Loucy (cell line): Measurements from ENCODE around the gene CDH12.

Source experiments
- H2AFZ ChIP-seq: fragments of 200-600 bp; sonication (generic); 2 replicates; pipeline ENCODE4 v1.6.0; 2016; ENCODE audit warnings: antibody characterized with exemption, mild to moderate bottlenecking, low read length, moderate library complexity
- H3F3A ChIP-seq: fragments of 200-600 bp; 2 replicates; pipeline ENCODE4 v1.6.0; 2016; ENCODE audit warnings: antibody characterized with exemption, low read depth, mild to moderate bottlenecking
- H3K27me3 ChIP-seq: fragments of 200-600 bp; sonication (generic); 2 replicates; pipeline ENCODE4 v1.6.1; 2014; ENCODE audit warnings: low read length, mild to moderate bottlenecking; ENCODE audit not compliant: insufficient read depth, poor library complexity, severe bottlenecking
- H3K36me3 ChIP-seq: fragments of 200-600 bp; sonication (generic); 2 replicates; pipeline ENCODE4 v1.6.1; 2016; ENCODE audit warnings: low read length; ENCODE audit not compliant: insufficient read depth
- H3K4me1 ChIP-seq: fragments of 200-600 bp; sonication (generic); 2 replicates; pipeline ENCODE4 v1.5.1; 2014; ENCODE audit warnings: low read length, mild to moderate bottlenecking; ENCODE audit not compliant: insufficient read depth, poor library complexity, severe bottlenecking
- H3K4me2 ChIP-seq: fragments of 200-600 bp; sonication (generic); 2 replicates; pipeline ENCODE4 v1.6.0; 2014; ENCODE audit warnings: antibody characterized with exemption, low read length, low read depth, mild to moderate bottlenecking; ENCODE audit not compliant: poor library complexity, severe bottlenecking
- H3K4me3 ChIP-seq: fragments of 200-600 bp; sonication (generic); 2 replicates; pipeline ENCODE4 v1.5.1; 2014; ENCODE audit warnings: low read length, mild to moderate bottlenecking, mixed read lengths; ENCODE audit not compliant: poor library complexity, severe bottlenecking
- H3K79me2 ChIP-seq: fragments of 200-600 bp; sonication (generic); 2 replicates; pipeline ENCODE4 v1.6.1; 2014; ENCODE audit warnings: low read length; ENCODE audit not compliant: insufficient read depth
- H3K9ac ChIP-seq: fragments of 200-600 bp; sonication (generic); 2 replicates; pipeline ENCODE4 v1.6.0; 2014; ENCODE audit warnings: mild to moderate bottlenecking, low read depth, low read length, moderate library complexity; ENCODE audit not compliant: poor library complexity, severe bottlenecking
- H3K9me2 ChIP-seq: fragments of 200-600 bp; sonication (generic); replicated peaks from 2 replicates; pipeline ENCODE4 v1.6.1; 2016; ENCODE audit warnings: low read depth, low read length, mixed read lengths
- H3K9me3 ChIP-seq: fragments of 200-600 bp; sonication (generic); 2 replicates; pipeline ENCODE4 v1.6.1; 2014; ENCODE audit warnings: mild to moderate bottlenecking, antibody characterized with exemption, low read length, low read depth; ENCODE audit not compliant: insufficient read depth
- H4K20me1 ChIP-seq: fragments of 200-600 bp; sonication (generic); 2 replicates; pipeline ENCODE4 v1.6.0; 2014; ENCODE audit warnings: antibody characterized with exemption, low read length, mild to moderate bottlenecking; ENCODE audit not compliant: insufficient read depth, poor library complexity, severe bottlenecking
- EZH2phosphoT487 ChIP-seq: fragments of 200-600 bp; IDR thresholded peaks from 2 replicates; pipeline ENCODE4 v1.6.1; 2018; ENCODE audit warnings: antibody characterized with exemption, mild to moderate bottlenecking, moderate library complexity, borderline replicate concordance
- TF ChIP-seq, protein P1 (sequence below): fragments of 200-600 bp; sonication (generic); conservative IDR thresholded peaks from 2 replicates; pipeline ENCODE4 v1.5.1; 2014; ENCODE audit warnings: mild to moderate bottlenecking, antibody characterized with exemption, low read length

CDH12 gene

GRCh38 chr5:21773456-21773855 is 1079.7 kb downstream of the CDH12 start:
- Histone ChIP-seq H4K20me1 (no peaks in the 10 kb centered on the region), H3K9me3 (no peaks in the 10 kb centered on the region), H3K27me3 (no peaks in the 10 kb centered on the region), H3K4me3 (no peak overlapping the region), H3K9ac (no peak overlapping the region), H3K4me1 (no peaks in the 10 kb centered on the region), H3K36me3 (no peaks in the 10 kb centered on the region), H3F3A (no peaks in the 10 kb centered on the region), H2AFZ (no peak overlapping the region), H3K79me2 (no peaks in the 10 kb centered on the region), H3K9me2 (no peaks in the 10 kb centered on the region), H3K4me2 (no peak overlapping the region)
- no peak for TF ChIP-seq EZH2phosphoT487

DNA sequence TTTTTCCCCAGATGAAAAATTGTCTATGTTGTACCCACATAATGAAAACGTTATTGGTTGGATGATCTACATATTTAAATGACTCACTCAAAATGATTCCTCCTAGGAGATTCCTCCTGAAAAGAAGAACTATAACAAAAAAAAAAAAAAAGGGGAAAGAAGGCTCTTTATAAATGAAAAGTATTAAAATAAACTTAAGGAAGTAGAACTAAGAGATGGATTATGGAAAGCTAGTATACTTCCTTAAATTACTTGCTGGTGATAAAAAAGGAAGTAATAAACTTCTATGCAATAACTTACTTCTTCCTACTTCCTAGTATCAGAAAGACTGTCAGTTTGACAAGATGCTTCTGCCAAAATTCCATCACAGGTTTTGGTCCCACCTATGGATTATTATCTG is 1087.7 kb downstream of the CDH12 start:
- Histone ChIP-seq H3K4me2 (no peak overlapping the region), H3K9ac (no peak overlapping the region), H3K4me1 (no peaks in the 10 kb centered on the region), H3F3A (no peaks in the 10 kb centered on the region), H3K27me3 (no peaks in the 10 kb centered on the region), H3K36me3 (no peaks in the 10 kb centered on the region), H3K9me2 (no peaks in the 10 kb centered on the region), H4K20me1 (no peaks in the 10 kb centered on the region), H2AFZ (no peak overlapping the region), H3K9me3 (no peaks in the 10 kb centered on the region), H3K4me3 (no peak overlapping the region), H3K79me2 (no peaks in the 10 kb centered on the region)
- TF ChIP-seq EZH2phosphoT487, result no peak
- TF ChIP-seq, protein P1, sequence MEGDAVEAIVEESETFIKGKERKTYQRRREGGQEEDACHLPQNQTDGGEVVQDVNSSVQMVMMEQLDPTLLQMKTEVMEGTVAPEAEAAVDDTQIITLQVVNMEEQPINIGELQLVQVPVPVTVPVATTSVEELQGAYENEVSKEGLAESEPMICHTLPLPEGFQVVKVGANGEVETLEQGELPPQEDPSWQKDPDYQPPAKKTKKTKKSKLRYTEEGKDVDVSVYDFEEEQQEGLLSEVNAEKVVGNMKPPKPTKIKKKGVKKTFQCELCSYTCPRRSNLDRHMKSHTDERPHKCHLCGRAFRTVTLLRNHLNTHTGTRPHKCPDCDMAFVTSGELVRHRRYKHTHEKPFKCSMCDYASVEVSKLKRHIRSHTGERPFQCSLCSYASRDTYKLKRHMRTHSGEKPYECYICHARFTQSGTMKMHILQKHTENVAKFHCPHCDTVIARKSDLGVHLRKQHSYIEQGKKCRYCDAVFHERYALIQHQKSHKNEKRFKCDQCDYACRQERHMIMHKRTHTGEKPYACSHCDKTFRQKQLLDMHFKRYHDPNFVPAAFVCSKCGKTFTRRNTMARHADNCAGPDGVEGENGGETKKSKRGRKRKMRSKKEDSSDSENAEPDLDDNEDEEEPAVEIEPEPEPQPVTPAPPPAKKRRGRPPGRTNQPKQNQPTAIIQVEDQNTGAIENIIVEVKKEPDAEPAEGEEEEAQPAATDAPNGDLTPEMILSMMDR, result no peak

GRCh38 chr5:21739096-21739495 is 1114.0 kb downstream of the CDH12 start:
- no peak overlapping the region for H2AFZ ChIP-seq

DNA sequence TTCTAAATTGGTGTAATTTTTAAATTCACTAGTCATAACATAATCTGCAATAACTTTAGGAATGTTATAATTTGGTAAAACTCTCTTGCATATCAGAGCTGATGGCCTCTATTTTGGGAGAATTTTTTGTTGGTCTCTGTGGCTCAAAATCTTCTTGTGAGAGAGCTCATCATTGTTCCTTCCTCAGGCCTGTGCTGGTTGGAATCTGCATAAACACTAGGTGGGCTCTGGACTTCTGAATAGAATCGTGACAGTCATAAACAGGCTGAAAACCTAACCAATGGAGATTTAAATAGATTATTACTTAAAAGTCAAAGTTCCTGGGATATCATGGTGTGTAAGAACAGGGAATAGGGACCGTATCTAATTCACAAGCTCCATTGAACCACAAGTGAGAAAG is 1129.6 kb downstream of the CDH12 start:
- H4K20me1 ChIP-seq, result no peaks in the 10 kb centered on the region
- H3K4me1 ChIP-seq, result no peaks in the 10 kb centered on the region
- H3K9ac ChIP-seq, result no peak overlapping the region
- H3K27me3 ChIP-seq, result no peaks in the 10 kb centered on the region
- H3K9me3 ChIP-seq, result no peaks in the 10 kb centered on the region
- H3F3A ChIP-seq, result no peaks in the 10 kb centered on the region
- no peaks in the 10 kb centered on the region for H3K36me3 ChIP-seq
- no peak overlapping the region for H3K4me3 ChIP-seq
- TF ChIP-seq, protein P1, result no peak
- no peak for TF ChIP-seq EZH2phosphoT487
- H2AFZ ChIP-seq, result no peak overlapping the region
- H3K79me2 ChIP-seq, result no peaks in the 10 kb centered on the region
- H3K4me2 ChIP-seq, result no peak overlapping the region
- no peaks in the 10 kb centered on the region for H3K9me2 ChIP-seq

More at GRCh38 chr5:21739096-21739495, 1114.0 kb downstream of the CDH12 start:
- Histone ChIP-seq H3K4me3 (no peak overlapping the region), H3K4me1 (no peaks in the 10 kb centered on the region), H3K4me2 (no peak overlapping the region), H3F3A (no peaks in the 10 kb centered on the region), H3K9me3 (no peaks in the 10 kb centered on the region), H4K20me1 (no peaks in the 10 kb centered on the region), H3K9ac (no peak overlapping the region), H3K36me3 (no peaks in the 10 kb centered on the region), H3K9me2 (no peaks in the 10 kb centered on the region), H3K79me2 (no peaks in the 10 kb centered on the region), H3K27me3 (no peaks in the 10 kb centered on the region)
- TF ChIP-seq EZH2phosphoT487, result no peak
- TF ChIP-seq, protein P1, result no peak
